H1 (cell line): ENCODE measurements around the gene DCDC1. TPM values are rescaled to one million over a fixed set of nuclear protein-coding genes. Genes with fewer than 3 reads are reported as not detected.

Source experiments
- CTCF ChIA-PET: fragments of 300-600 bp; sonication (Branson Sonifier 250); formaldehyde crosslinking; loops from one replicate; lab custom pipeline; 2021; ENCODE audit not compliant: partially characterized antibody; lab: Charles Lee
- POLR2A ChIA-PET: fragments of 300-600 bp; sonication (Branson Sonifier 250); formaldehyde crosslinking; loops from one replicate; lab custom pipeline; 2021; ENCODE audit warnings: inconsistent platforms; ENCODE audit not compliant: partially characterized antibody; lab: Charles Lee
- DNase-seq, 2 experiments: peaks; one replicate each; pipeline versions ENCODE4 v3.0.0 to v3.0.0-alpha.2; 2010 to 2022; ENCODE audit warnings: low spot score in 2 of 2, low read depth in 1 of 2, mixed read lengths in 1 of 2
- FAIRE-seq: peaks from 2 replicates; lab custom pipeline; 2011; peaks lifted over from hg19 to GRCh38; lab: Jason Lieb, UNC
- H2AFZ ChIP-seq: 2 replicates; pipeline ENCODE4 v1.8.1; 2012; ENCODE audit warnings: low read length, inconsistent platforms
- H2AK5ac ChIP-seq: 2 replicates; pipeline ENCODE4 v1.6.1; 2013; ENCODE audit warnings: low read depth, low read length
- H2BK120ac ChIP-seq: replicated peaks from 2 replicates; pipeline ENCODE3; 2013; ENCODE audit warnings: low read depth, low read length, inconsistent platforms
- H2BK12ac ChIP-seq: 2 replicates; pipeline ENCODE4 v1.6.1; 2013; ENCODE audit warnings: low read depth, low read length
- H2BK15ac ChIP-seq: 2 replicates; pipeline ENCODE4 v1.6.1; 2013; ENCODE audit warnings: low read length
- H2BK20ac ChIP-seq: 2 replicates; pipeline ENCODE4 v1.6.1; 2013; ENCODE audit warnings: low read length
- H2BK5ac ChIP-seq: 2 replicates; pipeline ENCODE4 v1.6.1; 2013; ENCODE audit warnings: low read depth, low read length
- H3K14ac ChIP-seq: 2 replicates; pipeline ENCODE4 v1.6.1; 2013; ENCODE audit warnings: inconsistent platforms; ENCODE audit not compliant: insufficient read length
- H3K18ac ChIP-seq: 2 replicates; pipeline ENCODE4 v1.6.1; 2013; ENCODE audit warnings: low read length; ENCODE audit errors: extremely low read depth
- H3K23ac ChIP-seq: 2 replicates; pipeline ENCODE4 v1.6.1; 2013; ENCODE audit warnings: inconsistent platforms; ENCODE audit not compliant: insufficient read length
- H3K23me2 ChIP-seq: 2 replicates; pipeline ENCODE4 v1.6.1; 2013; ENCODE audit warnings: low read depth, low read length
- H3K27ac ChIP-seq: 2 replicates; pipeline ENCODE4 v1.6.1; 2011; ENCODE audit warnings: low read depth, low read length, inconsistent platforms
- H3K27me3 ChIP-seq, 4 experiments: replicated peaks in 1 of 4; 1 replicate in 1 of 4; 2 replicates in 3 of 4; pipeline versions ENCODE4 v1.6.1 to v1.8.1; 2011 to 2013; ENCODE audit warnings: low read length in 3 of 4, mild to moderate bottlenecking in 3 of 4, inconsistent platforms in 2 of 4, mixed read lengths in 2 of 4, moderate library complexity in 1 of 4; ENCODE audit not compliant: control insufficient read depth in 3 of 4, insufficient read depth in 3 of 4; ENCODE audit errors: extremely low read depth in 1 of 4
- H3K36me3 ChIP-seq, 4 experiments: 2 replicates each; pipeline versions ENCODE4 v1.6.1 to v1.8.1; 2011 to 2013; ENCODE audit warnings: mild to moderate bottlenecking in 4 of 4, low read length in 3 of 4, moderate library complexity in 2 of 4, control low read depth in 1 of 4, inconsistent platforms in 1 of 4; ENCODE audit not compliant: insufficient read depth in 4 of 4, control insufficient read depth in 2 of 4
- H3K4ac ChIP-seq: replicated peaks from 2 replicates; pipeline ENCODE3; 2013; ENCODE audit warnings: low read length, low read depth, mixed read lengths, inconsistent platforms; ENCODE audit not compliant: insufficient read length
- H3K4me1 ChIP-seq, 4 experiments: replicated peaks in 1 of 4; 1 replicate in 1 of 4; 2 replicates in 3 of 4; pipeline versions ENCODE4 v1.6.1 to v1.8.1; 2011 to 2013; ENCODE audit warnings: low read length in 3 of 4, inconsistent platforms in 2 of 4, mixed read lengths in 1 of 4; ENCODE audit not compliant: insufficient read depth in 4 of 4, control insufficient read depth in 3 of 4
- H3K4me2 ChIP-seq, 2 experiments: 2 replicates each; pipeline versions ENCODE4 v1.6.1 to v1.8.1; 2011 to 2013; ENCODE audit warnings: low read depth in 2 of 2, low read length in 2 of 2, control low read depth in 1 of 2, inconsistent platforms in 1 of 2, mild to moderate bottlenecking in 1 of 2; ENCODE audit not compliant: insufficient read depth in 1 of 2
- H3K4me3 ChIP-seq, 4 experiments: fragments of 200-600, 300-600 bp in 1 of 4; sonication (generic), shearing (Covaris generic), sonication (Bioruptor Twin) in 1 of 4; 2 replicates each; pipeline versions ENCODE4 v1.5.1 to v1.8.1; 2011 to 2016; ENCODE audit warnings: low read length in 4 of 4, low read depth in 3 of 4, control low read depth in 2 of 4, inconsistent platforms in 2 of 4, mild to moderate bottlenecking in 2 of 4, mixed read lengths in 1 of 4, moderate library complexity in 1 of 4; ENCODE audit not compliant: insufficient read depth in 2 of 4; ENCODE audit errors: extremely low read depth in 1 of 4
- H3K56ac ChIP-seq: replicated peaks from 2 replicates; pipeline ENCODE3; 2013; ENCODE audit warnings: low read depth, mild to moderate bottlenecking, mixed read lengths, low read length, inconsistent platforms; ENCODE audit not compliant: insufficient read length
- H3K79me1 ChIP-seq: 2 replicates; pipeline ENCODE4 v1.6.1; 2013; ENCODE audit warnings: low read depth, low read length, control low read depth
- H3K79me2 ChIP-seq, 2 experiments: 2 replicates each; pipeline versions ENCODE4 v1.6.1 to v1.8.1; 2012 to 2013; ENCODE audit warnings: low read length in 2 of 2, mild to moderate bottlenecking in 2 of 2, inconsistent platforms in 1 of 2; ENCODE audit not compliant: insufficient read depth in 2 of 2, control insufficient read depth in 1 of 2
- H3K9ac ChIP-seq, 4 experiments: replicated peaks in 1 of 4; 1 replicate in 1 of 4; 2 replicates in 3 of 4; pipeline versions ENCODE4 v1.6.1 to v1.8.1; 2011 to 2013; ENCODE audit warnings: low read depth in 3 of 4, low read length in 3 of 4, control low read depth in 2 of 4, mild to moderate bottlenecking in 2 of 4, moderate library complexity in 2 of 4, inconsistent platforms in 1 of 4; ENCODE audit errors: extremely low read depth in 1 of 4
- H3K9me3 ChIP-seq, 2 experiments: 2 replicates each; pipeline versions ENCODE4 v1.6.1 to v1.8.1; 2012 to 2013; ENCODE audit warnings: mild to moderate bottlenecking in 2 of 2, moderate library complexity in 2 of 2, control low read depth in 1 of 2, inconsistent platforms in 1 of 2, low read depth in 1 of 2, low read length in 1 of 2, mixed read lengths in 1 of 2; ENCODE audit not compliant: insufficient read depth in 2 of 2
- H4K20me1 ChIP-seq, 2 experiments: replicated peaks in 1 of 2; 2 replicates each; pipeline versions ENCODE3 to v1.8.1; 2011 to 2013; ENCODE audit warnings: inconsistent platforms in 2 of 2, low read length in 2 of 2, mild to moderate bottlenecking in 1 of 2; ENCODE audit not compliant: insufficient read depth in 2 of 2, control insufficient read depth in 1 of 2
- H4K5ac ChIP-seq: 2 replicates; pipeline ENCODE4 v1.6.1; 2013; ENCODE audit warnings: low read length, low read depth, mixed read lengths, inconsistent platforms; ENCODE audit not compliant: insufficient read length
- H4K8ac ChIP-seq: 2 replicates; pipeline ENCODE4 v1.8.0; 2013; ENCODE audit warnings: mild to moderate bottlenecking, moderate library complexity, low read length, inconsistent platforms; ENCODE audit not compliant: insufficient read depth; ENCODE audit errors: extremely low read depth
- H4K91ac ChIP-seq: replicated peaks from 2 replicates; pipeline ENCODE3; 2013; ENCODE audit warnings: low read length, mixed read lengths, inconsistent platforms; ENCODE audit not compliant: insufficient read length
- ATF2 ChIP-seq: IDR thresholded peaks from 2 replicates; pipeline ENCODE4 v1.6.1; 2012; ENCODE audit warnings: low read length, inconsistent platforms
- BACH1 ChIP-seq: IDR thresholded peaks from 2 replicates; pipeline ENCODE4 v1.6.1; 2012; ENCODE audit warnings: low read length, improper control_type of control experiment
- BCL11A ChIP-seq, 2 experiments: IDR thresholded peaks; one replicate each; pipeline ENCODE4 v1.6.1; 2011; ENCODE audit warnings: low read depth in 2 of 2, low read length in 2 of 2, mild to moderate bottlenecking in 2 of 2
- CTBP2 ChIP-seq: IDR thresholded peaks from 2 replicates; pipeline ENCODE4 v1.7.0; 2011; ENCODE audit warnings: borderline replicate concordance, mild to moderate bottlenecking, moderate library complexity, mixed read lengths, low read length; ENCODE audit not compliant: insufficient read depth, insufficient read length
- EGR1 ChIP-seq: IDR thresholded peaks from 2 replicates; pipeline ENCODE4 v1.6.1; 2011; ENCODE audit warnings: low read depth, low read length, borderline replicate concordance
- JUN ChIP-seq: IDR thresholded peaks from 2 replicates; pipeline ENCODE4 v1.6.1; 2011; ENCODE audit warnings: low read depth, mild to moderate bottlenecking, improper control_type of control experiment, low read length
- JUND ChIP-seq: IDR thresholded peaks from 2 replicates; pipeline ENCODE4 v1.6.1; 2011; ENCODE audit warnings: mild to moderate bottlenecking, improper control_type of control experiment, low read length
- NRF1 ChIP-seq: IDR thresholded peaks from 2 replicates; pipeline ENCODE4 v1.6.1; 2011; ENCODE audit warnings: mild to moderate bottlenecking, low read depth, low read length, improper control_type of control experiment
- POU5F1 ChIP-seq: IDR thresholded peaks from 2 replicates; pipeline ENCODE4 v1.6.1; 2011; ENCODE audit warnings: low read depth, mild to moderate bottlenecking, low read length, moderate library complexity
- SIRT6 ChIP-seq: IDR thresholded peaks from one replicate; pipeline ENCODE4 v1.7.1; 2012; ENCODE audit warnings: low read length, inconsistent platforms
- ZNF274 ChIP-seq: IDR thresholded peaks from 2 replicates; pipeline ENCODE4 v1.7.0; 2012; ENCODE audit warnings: low read length, borderline replicate concordance; ENCODE audit errors: extremely low read depth
- WGBS, 2 experiments: shearing (Covaris generic) in 1 of 2; methylation state at CpG; one replicate each; pipeline versions ENCODE4 v1.1.6 to v1.1.7; 2013 to 2015; ENCODE audit warnings: low lambda C conversion rate in 2 of 2, mixed read lengths in 2 of 2, inconsistent platforms in 1 of 2, low coverage in 1 of 2, missing lambda C conversion rate in 1 of 2; ENCODE audit not compliant: insufficient replicate concordance in 2 of 2, insufficient coverage in 1 of 2, insufficient read length in 1 of 2; ENCODE audit errors: extremely low coverage in 1 of 2, missing lambda C conversion rate in 1 of 2; 5-methylcytosine and 5-hydroxymethylcytosine counted together
- polyA plus RNA-seq, 7 experiments: library from polyadenylated mRNA; depleted of rRNA in 3 of 7; stranded (reverse) in 5 of 7; unstranded in 2 of 7; fragments of >200 nt in 5 of 7; fragments of 200-250 nt in 2 of 7; gene quantifications; 1 replicate in 5 of 7; 2 replicates in 1 of 7; 4 replicates in 1 of 7; pipeline versions ENCODE4 v1.2.1 to v1.2.3, GENCODE V29; 2011 to 2013; ENCODE audit warnings: missing spikeins in 2 of 7, mixed read lengths in 2 of 7
- total RNA-seq: library from RNA; stranded (reverse); fragmentation: NEBNext Ultra II Directional; extraction: Animal tissue kit (Norgen Biotek cat#: 25700); gene quantifications from 2 replicates; pipeline ENCODE4 v1.2.1, GENCODE V29; 2021

Gene DCDC1
- total and polyA plus RNA-seq, 2 of the 8 experiments (the other 6 are each of a cell fraction or from before 2014, with no cell fraction given) = 0.15 to 0.56 TPM

- Histone ChIP-seq H2AK5ac (no peak overlapping the region), H3K23me2 (no peaks in the 10 kb centered on the region; the same call in 1 of the 2 replicates), H3K18ac (no peak overlapping the region), H3K36me3 (no peaks in the 10 kb centered on the region), H3K23ac (no peak overlapping the region), H4K91ac (no peak overlapping the region), H3K27ac (no peak overlapping the region), H3K14ac (no peak overlapping the region), H2AFZ (no peak overlapping the region), H3K9ac (no peak overlapping the region), H3K4me2 (no peak overlapping the region), H2BK12ac (no peak overlapping the region), H2BK20ac (no peak overlapping the region), H3K56ac (no peak overlapping the region), H3K4ac (no peak overlapping the region), H3K79me1 (no peaks in the 10 kb centered on the region), H3K27me3 (no peaks in the 10 kb centered on the region; a peak in 1 of 7 replicates), H4K5ac (no peak overlapping the region), H3K79me2 (no peaks in the 10 kb centered on the region), H3K4me1 (no peaks in the 10 kb centered on the region), H2BK120ac (no peak overlapping the region), H3K4me3 (no peak overlapping the region), H2BK5ac (no peak overlapping the region), H4K20me1 (no peaks in the 10 kb centered on the region), H3K9me3 (no peaks in the 10 kb centered on the region), H4K8ac (no peak overlapping the region), H2BK15ac (no peak overlapping the region)
- POLR2A ChIA-PET = no interaction called here
- FAIRE-seq = no peak
- CTCF ChIA-PET = interaction anchor here (0.6 to 0.8 kb wide), 2 partner anchors 443 to 502 kb away, joined by 3 read pairs; no protein-coding TSS in a partner anchor
- no peak for DNase-seq
- WGBS, 2 experiments = 94% methylated on average over 2 of the region's 2 CpGs; no CpG with 5 or more reads in 1 of the 2 experiments
- TF ChIP-seq BCL11A (IDR thresholded peaks at IDR 0.05; ENCODE audit: low read depth in 2 of 2, low read length in 2 of 2) (no peak), BACH1 (no peak), ZNF274 (no peak), POU5F1 (no peak), ATF2 (no peak), SIRT6 (no peak), JUN (no peak), EGR1 (no peak), JUND (no peak), NRF1 (no peak), CTBP2 (no peak)
Measured at GRCh38 chr11:30818721-30819120, 550.8 kb downstream of the DCDC1 start.
